HG03558 (cell line): ENCODE measurements around the gene PLPPR3.

ENCODE experiments used
- ATAC-seq: cut with Tn5 transposase; IDR thresholded peaks from one replicate; pipeline ENCODE4 v1.9.1; 2021; ENCODE audit warnings: moderate number of reproducible peaks; ENCODE audit not compliant: unreplicated experiment; ENCODE audit errors: extremely low read depth

The PLPPR3 gene

GRCh38 chr19:798415-799075 lies 23.2 kb downstream of the PLPPR3 start:
- ATAC-seq = no peak

GRCh38 chr19:797528-798414 lies 24.0 kb downstream of the PLPPR3 start:
- ATAC-seq = peak; percentile 17

GRCh38 chr19:796692-797527 lies 24.8 kb downstream of the PLPPR3 start, which contains the start of gene PTBP1:
TSS of gene PTBP1 (plus strand) at chr19:797452. CDS start at chr19:797498, 46 bp downstream.
- peak; percentile 58 for ATAC-seq

GRCh38 chr19:795691-796581 lies 25.8 kb downstream of the PLPPR3 start:
- ATAC-seq = no peak

GRCh38 chr19:795073-795611 lies 26.6 kb downstream of the PLPPR3 start:
- no peak for ATAC-seq

GRCh38 chr19:793806-794205 lies 27.9 kb downstream of the PLPPR3 start:
- ATAC-seq = no peak

- no peak for ATAC-seq
These were observed 29.4 kb downstream of the PLPPR3 start for GRCh38 chr19:792306-792885.

GRCh38 chr19:791567-792305 lies 30.0 kb downstream of the PLPPR3 start:
- ATAC-seq = no peak

- no peak for ATAC-seq
These were observed 30.7 kb downstream of the PLPPR3 start for GRCh38 chr19:791007-791566.

GRCh38 chr19:789701-790060 lies 32.1 kb downstream of the PLPPR3 start:
- ATAC-seq = no peak

GRCh38 chr19:788983-789700 lies 32.6 kb downstream of the PLPPR3 start:
- no peak for ATAC-seq

- no peak for ATAC-seq
These were observed 33.1 kb downstream of the PLPPR3 start for GRCh38 chr19:788686-788982.

GRCh38 chr19:787536-787935 lies 34.2 kb downstream of the PLPPR3 start:
- ATAC-seq = no peak

- ATAC-seq = no peak
These were observed 37.2 kb downstream of the PLPPR3 start for GRCh38 chr19:784541-784940.

GRCh38 chr19:782878-783668 lies 38.7 kb downstream of the PLPPR3 start:
- no peak for ATAC-seq

GRCh38 chr19:782185-782877 lies 39.4 kb downstream of the PLPPR3 start:
- ATAC-seq = no peak
